CD4-positive, alpha-beta T cell treated with Interleukin-6 for 4 hours (primary cell): ENCODE data around the gene FARP1.

Experiments
- DNase-seq: peaks from one replicate; pipeline ENCODE4 v3.0.0-alpha.2; 2020; ENCODE audit warnings: mixed read lengths

Gene FARP1

DNA sequence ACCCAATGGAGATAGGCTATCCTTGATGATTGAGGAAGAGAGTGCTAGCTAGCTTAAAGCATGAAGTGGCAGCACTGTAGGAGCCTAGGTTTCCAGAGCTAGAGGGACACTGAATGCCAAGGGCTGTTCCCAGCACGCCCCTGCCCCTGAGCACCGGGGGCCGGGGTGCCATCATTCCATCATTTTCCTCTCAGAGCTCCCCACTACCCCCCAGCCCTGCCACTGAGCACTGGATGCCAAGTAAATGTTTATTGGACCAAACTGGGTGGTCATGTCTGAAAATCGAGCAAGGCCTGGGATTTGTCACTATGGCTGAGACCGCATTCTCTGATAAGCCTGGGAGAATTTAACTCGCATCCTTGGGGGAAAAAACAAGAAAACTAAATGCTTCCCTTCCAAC, 291.2 kb downstream of the FARP1 start:
- no peak for DNase-seq

DNA sequence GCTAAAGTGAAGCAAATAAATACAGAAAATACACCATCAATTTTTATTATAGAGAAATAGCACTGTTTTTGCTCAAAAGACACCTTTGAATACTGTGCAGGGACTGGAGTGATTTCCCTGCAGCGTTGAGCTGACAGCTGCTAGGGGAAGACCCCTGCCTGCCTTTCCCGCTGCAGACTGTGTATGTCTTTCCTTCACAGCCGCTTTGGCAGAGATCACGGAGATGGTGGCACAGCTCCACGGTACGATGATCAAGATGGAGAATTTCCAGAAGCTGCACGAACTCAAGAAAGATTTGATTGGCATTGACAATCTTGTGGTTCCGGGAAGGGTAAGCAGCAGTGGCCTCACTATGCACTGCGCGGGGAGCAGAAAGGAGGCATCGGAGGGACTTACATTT, 292.5 kb downstream of the FARP1 start:
- no peak for DNase-seq

- DNase-seq: no peak
Measured at GRCh38 chr13:98436233-98436910, 293.5 kb downstream of the FARP1 start.

GRCh38 chr13:98438246-98439125, 295.6 kb downstream of the FARP1 start:
- no peak for DNase-seq

- DNase-seq: no peak
Measured at GRCh38 chr13:98439126-98439828, 296.4 kb downstream of the FARP1 start.

DNA sequence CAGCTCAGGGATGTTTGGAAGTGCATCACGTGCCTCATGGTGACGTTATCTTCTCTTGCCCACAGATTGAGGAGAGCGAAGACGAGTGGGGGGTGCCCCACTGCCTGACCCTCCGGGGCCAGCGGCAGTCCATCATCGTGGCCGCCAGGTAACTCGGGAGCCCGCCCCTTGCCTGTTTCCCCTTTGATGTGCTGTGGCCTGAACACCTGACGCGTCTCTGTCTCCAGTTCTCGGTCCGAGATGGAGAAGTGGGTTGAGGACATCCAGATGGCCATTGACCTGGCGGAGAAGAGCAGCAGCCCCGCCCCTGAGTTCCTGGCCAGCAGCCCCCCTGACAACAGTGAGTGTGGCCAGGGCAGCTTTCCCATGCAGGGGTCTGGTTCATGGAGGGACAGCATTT, 297.0 kb downstream of the FARP1 start:
- no peak for DNase-seq

- DNase-seq: no peak
Measured at GRCh38 chr13:98440390-98441055, 297.6 kb downstream of the FARP1 start.

DNA sequence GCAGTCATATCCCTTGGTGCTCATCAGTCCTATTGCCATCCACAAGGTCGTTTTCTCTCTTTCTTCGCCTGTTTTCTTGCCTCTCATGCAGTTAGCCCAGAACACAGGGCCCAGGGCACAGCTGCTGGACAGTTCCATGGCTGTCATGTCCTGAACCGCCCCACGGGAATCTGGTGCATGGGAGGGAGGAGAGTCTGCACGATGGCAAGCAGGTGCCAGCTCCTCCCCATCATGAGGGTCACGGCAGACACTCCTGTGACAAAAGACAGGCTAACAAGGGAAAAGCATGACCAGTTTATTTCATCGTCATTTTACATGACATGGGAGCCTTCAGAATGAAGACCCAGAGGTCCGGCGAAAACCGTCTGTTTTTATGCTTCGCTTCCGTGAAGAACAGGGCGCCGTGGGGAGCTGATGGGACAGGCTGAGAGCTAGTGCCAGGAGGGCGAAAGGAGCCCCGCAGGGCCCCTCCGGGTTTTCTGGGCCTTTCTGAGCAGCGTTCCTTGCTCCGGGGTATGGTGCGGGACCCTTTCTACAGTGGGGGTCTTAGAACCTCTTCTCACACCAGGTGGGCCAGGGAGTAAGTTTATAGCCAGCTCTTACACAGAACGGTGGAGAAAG, 298.3 kb downstream of the FARP1 start:
- no peak for DNase-seq

- DNase-seq: no peak
Measured at GRCh38 chr13:98442391-98443230, 299.7 kb downstream of the FARP1 start.

DNA sequence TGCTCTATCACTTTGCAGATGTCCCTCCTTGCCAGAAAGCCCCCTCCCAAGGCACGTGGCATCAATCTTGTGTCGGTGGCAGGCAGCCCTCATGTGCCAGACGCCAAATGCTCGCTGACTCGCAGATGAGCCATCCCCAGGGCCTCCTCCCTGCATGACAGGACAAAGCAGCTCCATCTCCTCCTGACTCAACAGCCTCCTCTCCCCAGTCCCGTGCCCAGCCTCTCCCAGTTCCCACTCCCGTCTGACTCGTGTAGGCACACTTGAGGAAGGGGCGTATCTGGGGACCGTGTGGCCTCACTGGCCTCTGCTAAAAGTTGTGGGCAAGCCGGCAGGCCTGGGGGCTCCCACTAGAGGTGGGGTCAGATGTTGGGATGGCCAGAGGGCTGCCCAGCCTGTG, 300.4 kb downstream of the FARP1 start:
- no peak for DNase-seq

GRCh38 chr13:98443800-98444325, 301.0 kb downstream of the FARP1 start:
- DNase-seq: no peak

GRCh38 chr13:98444381-98444780, 301.5 kb downstream of the FARP1 start:
- no peak for DNase-seq

DNA sequence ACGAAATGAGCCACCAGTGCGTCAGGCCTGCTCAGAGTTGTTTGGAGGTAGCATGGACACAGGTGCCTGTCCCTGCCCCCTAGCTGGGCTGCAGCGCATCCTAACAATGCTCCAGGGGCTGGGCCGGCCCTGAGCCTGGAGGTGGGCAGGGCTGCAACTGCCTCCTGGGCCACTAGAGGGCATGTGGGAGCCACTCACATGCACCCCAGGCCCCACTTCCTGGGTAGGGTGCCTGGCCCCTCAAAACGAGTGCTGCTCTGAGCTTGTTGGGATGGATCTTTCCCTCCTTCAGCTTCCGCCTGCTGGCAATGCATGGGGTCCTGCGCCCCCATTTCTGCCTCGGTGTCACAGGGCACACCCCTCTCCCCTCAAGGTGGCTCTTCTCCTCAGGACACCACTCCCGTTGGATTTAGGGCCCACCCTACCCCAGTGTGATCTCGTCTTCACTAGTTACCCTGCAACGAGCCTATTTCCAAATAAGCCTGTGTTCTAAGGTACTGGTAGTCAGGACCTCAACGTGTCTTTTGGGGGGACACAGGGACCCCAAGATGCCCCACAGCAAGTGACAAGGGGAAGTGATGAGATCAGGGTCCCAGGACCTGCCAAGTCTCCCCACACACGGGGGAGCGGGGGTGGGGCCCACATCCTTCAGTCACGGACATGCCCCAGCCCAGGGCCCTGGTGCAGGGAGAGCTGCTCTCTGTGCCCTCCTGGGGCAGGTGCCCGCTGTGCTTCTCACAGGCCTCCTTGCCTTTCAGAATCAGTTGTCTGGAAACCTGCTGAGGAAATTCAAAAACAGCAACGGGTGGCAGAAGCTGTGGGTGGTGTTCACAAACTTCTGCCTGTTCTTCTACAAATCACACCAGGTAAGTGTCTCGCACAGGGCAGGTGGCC, 302.7 kb downstream of the FARP1 start:
- DNase-seq: peak; percentile 86

GRCh38 chr13:98446234-98446621, 303.3 kb downstream of the FARP1 start:
- no peak for DNase-seq

DNA sequence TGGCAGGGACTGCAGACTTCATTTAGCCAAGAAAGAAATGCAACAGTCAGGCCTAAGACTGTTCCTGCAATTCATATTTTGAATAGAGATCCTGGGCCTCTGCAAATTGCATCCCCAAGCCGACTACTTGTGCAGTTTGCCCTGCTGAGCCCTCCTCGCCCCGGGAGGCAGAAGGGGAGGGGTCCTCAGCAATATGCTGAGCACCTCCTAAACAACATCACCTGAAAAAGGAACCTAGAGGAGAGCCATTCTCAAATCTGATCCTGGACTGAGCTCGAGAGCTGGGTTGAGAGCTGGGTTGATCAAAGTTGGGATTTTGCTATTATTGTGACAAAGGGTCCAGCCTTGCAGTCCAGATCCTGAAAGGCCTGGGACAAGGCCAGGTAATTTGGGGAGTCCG, 304.2 kb downstream of the FARP1 start:
- no peak for DNase-seq

DNA sequence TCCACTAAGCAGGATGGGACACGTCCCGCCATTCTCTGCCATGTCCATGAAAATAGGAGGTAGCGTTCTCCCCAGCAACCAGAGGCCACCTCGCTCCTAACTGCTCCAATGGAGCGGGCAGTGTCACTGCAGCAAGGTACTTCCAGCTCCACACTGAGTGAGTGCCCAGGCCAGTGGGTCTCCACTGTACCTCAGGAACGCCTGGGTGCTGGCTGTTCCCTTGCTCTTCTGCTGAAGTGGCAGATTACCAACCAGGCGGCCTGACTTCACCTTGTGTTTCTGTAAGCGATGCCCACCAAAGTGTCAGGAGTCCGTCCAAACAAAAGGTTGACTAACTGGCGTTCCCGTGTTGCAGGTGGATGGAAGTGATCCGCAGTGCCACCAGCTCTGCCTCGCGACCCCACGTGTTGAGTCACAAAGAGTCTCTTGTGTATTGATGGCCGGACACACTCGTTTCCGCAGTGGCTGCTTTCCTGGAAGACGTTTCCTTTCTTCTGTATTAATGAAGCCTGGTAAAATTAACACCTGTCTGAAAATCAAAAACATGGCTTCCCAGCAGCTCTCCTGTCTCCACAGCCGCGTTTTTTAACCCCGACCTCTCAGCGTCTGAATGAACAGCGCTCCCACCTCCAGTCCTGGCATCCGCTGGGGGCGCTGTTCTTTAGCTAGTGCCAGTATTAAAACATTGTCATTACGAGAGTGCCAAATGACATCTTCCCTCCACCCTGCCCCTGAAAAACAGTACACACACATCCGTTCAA, 305.2 kb downstream of the FARP1 start:
- DNase-seq: peak; percentile 27

- no peak for DNase-seq
Measured at GRCh38 chr13:98448642-98448928, 305.7 kb downstream of the FARP1 start.

DNA sequence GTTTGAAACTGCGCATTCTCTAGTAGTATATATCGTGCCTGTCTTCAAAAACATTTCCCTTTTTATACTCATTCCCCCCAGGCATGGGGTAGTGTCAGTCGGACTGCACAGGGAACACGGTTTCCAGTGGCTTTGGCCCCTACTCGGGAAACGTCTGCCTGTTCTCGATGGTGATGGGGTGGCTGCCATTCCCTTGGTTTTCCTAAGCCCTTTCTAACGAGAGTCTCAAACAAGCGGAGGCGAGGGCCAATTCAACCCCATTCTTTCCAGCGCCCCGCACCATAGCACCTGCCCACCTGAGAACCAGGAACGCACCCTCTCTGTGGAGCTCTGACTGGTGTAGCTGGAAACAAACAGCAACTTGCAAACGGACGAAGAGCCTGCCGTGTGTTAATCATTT, 306.4 kb downstream of the FARP1 start:
- no peak for DNase-seq

GRCh38 chr13:98450026-98450425, 307.1 kb downstream of the FARP1 start:
- DNase-seq: no peak
